ENCODE results near the gene PPARGC1A. TPM values are rescaled to one million over a fixed set of nuclear protein-coding genes. Genes with fewer than 3 reads are reported as not detected.
A peak's percentile ranks its signal among the peaks of the same experiment; 100 is the strongest.

The PPARGC1A gene
- total and polyA plus RNA-seq, 2 of the 13 experiments (the other 11 are each of a cell fraction or from before 2014, with no cell fraction given) = 20.7 to 37.3 TPM

- TF ChIP-seq ZNF33A (CRISPR knock-in tag; IDR thresholded peaks at IDR 0.05; ENCODE audit: borderline replicate concordance) (no peak), ZSCAN5A (CRISPR knock-in tag; IDR thresholded peaks at IDR 0.05; ENCODE audit: borderline replicate concordance) (no peak), TCF7L2 (IDR thresholded peaks at IDR 0.05; ENCODE audit: low read depth, low read length) (no peak), ZNF772 (CRISPR knock-in tag; IDR thresholded peaks at IDR 0.05) (no peak), HMG20B (CRISPR knock-in tag; conservative IDR thresholded peaks at IDR 0.05) (0 out of 2 replicates have a peak, but pooled peaks have one; percentile 39), HNRNPH1 (optimal IDR thresholded peaks at IDR 0.05; ENCODE audit: low read depth, low read length) (no peak), ZFP1 (CRISPR knock-in tag; IDR thresholded peaks at IDR 0.05) (no peak), HNF4A (CRISPR knock-in tag; IDR thresholded peaks at IDR 0.05) (peak; percentile 33; the same call in 1 of the 2 replicates), YEATS2 (CRISPR knock-in tag; IDR thresholded peaks at IDR 0.05; ENCODE audit: borderline replicate concordance) (no peak), ARID2 (CRISPR knock-in tag; IDR thresholded peaks at IDR 0.05; ENCODE audit: borderline replicate concordance) (no peak), GLMP (CRISPR knock-in tag; IDR thresholded peaks at IDR 0.05; ENCODE audit: borderline replicate concordance) (no peak), ONECUT2 (CRISPR knock-in tag; IDR thresholded peaks at IDR 0.05) (peak; percentile 77), FOXP1 (IDR thresholded peaks at IDR 0.05) (no peak), FOXP1 (CRISPR knock-in tag; IDR thresholded peaks at IDR 0.05) (no peak), ZNF180 (CRISPR knock-in tag; IDR thresholded peaks at IDR 0.05; ENCODE audit: borderline replicate concordance, low read depth) (no peak), ZNF136 (CRISPR knock-in tag; IDR thresholded peaks at IDR 0.05; ENCODE audit: low read depth) (no peak)
- TF ChIP-seq, protein P1, sequence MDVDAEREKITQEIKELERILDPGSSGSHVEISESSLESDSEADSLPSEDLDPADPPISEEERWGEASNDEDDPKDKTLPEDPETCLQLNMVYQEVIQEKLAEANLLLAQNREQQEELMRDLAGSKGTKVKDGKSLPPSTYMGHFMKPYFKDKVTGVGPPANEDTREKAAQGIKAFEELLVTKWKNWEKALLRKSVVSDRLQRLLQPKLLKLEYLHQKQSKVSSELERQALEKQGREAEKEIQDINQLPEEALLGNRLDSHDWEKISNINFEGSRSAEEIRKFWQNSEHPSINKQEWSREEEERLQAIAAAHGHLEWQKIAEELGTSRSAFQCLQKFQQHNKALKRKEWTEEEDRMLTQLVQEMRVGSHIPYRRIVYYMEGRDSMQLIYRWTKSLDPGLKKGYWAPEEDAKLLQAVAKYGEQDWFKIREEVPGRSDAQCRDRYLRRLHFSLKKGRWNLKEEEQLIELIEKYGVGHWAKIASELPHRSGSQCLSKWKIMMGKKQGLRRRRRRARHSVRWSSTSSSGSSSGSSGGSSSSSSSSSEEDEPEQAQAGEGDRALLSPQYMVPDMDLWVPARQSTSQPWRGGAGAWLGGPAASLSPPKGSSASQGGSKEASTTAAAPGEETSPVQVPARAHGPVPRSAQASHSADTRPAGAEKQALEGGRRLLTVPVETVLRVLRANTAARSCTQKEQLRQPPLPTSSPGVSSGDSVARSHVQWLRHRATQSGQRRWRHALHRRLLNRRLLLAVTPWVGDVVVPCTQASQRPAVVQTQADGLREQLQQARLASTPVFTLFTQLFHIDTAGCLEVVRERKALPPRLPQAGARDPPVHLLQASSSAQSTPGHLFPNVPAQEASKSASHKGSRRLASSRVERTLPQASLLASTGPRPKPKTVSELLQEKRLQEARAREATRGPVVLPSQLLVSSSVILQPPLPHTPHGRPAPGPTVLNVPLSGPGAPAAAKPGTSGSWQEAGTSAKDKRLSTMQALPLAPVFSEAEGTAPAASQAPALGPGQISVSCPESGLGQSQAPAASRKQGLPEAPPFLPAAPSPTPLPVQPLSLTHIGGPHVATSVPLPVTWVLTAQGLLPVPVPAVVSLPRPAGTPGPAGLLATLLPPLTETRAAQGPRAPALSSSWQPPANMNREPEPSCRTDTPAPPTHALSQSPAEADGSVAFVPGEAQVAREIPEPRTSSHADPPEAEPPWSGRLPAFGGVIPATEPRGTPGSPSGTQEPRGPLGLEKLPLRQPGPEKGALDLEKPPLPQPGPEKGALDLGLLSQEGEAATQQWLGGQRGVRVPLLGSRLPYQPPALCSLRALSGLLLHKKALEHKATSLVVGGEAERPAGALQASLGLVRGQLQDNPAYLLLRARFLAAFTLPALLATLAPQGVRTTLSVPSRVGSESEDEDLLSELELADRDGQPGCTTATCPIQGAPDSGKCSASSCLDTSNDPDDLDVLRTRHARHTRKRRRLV (CRISPR knock-in tag; IDR thresholded peaks at IDR 0.05) = no peak
- TF ChIP-seq, protein P2, sequence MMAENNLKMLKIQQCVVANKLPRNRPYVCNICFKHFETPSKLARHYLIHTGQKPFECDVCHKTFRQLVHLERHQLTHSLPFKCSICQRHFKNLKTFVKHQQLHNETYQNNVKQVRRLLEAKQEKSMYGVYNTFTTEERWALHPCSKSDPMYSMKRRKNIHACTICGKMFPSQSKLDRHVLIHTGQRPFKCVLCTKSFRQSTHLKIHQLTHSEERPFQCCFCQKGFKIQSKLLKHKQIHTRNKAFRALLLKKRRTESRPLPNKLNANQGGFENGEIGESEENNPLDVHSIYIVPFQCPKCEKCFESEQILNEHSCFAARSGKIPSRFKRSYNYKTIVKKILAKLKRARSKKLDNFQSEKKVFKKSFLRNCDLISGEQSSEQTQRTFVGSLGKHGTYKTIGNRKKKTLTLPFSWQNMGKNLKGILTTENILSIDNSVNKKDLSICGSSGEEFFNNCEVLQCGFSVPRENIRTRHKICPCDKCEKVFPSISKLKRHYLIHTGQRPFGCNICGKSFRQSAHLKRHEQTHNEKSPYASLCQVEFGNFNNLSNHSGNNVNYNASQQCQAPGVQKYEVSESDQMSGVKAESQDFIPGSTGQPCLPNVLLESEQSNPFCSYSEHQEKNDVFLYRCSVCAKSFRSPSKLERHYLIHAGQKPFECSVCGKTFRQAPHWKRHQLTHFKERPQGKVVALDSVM (CRISPR knock-in tag; IDR thresholded peaks at IDR 0.05) = no peak
- TF ChIP-seq, protein P3, sequence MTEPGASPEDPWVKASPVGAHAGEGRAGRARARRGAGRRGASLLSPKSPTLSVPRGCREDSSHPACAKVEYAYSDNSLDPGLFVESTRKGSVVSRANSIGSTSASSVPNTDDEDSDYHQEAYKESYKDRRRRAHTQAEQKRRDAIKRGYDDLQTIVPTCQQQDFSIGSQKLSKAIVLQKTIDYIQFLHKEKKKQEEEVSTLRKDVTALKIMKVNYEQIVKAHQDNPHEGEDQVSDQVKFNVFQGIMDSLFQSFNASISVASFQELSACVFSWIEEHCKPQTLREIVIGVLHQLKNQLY (CRISPR knock-in tag; IDR thresholded peaks at IDR 0.05) = no peak
- TF ChIP-seq, protein P4, sequence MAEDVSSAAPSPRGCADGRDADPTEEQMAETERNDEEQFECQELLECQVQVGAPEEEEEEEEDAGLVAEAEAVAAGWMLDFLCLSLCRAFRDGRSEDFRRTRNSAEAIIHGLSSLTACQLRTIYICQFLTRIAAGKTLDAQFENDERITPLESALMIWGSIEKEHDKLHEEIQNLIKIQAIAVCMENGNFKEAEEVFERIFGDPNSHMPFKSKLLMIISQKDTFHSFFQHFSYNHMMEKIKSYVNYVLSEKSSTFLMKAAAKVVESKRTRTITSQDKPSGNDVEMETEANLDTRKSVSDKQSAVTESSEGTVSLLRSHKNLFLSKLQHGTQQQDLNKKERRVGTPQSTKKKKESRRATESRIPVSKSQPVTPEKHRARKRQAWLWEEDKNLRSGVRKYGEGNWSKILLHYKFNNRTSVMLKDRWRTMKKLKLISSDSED (CRISPR knock-in tag; IDR thresholded peaks at IDR 0.05) = no peak
Measured at GRCh38 chr4:23788027-23788426, 101.8 kb downstream of the PPARGC1A start (continued).

All from HepG2 (cell line).